ENCODE measurements around the gene ARHGAP44.

DNA sequence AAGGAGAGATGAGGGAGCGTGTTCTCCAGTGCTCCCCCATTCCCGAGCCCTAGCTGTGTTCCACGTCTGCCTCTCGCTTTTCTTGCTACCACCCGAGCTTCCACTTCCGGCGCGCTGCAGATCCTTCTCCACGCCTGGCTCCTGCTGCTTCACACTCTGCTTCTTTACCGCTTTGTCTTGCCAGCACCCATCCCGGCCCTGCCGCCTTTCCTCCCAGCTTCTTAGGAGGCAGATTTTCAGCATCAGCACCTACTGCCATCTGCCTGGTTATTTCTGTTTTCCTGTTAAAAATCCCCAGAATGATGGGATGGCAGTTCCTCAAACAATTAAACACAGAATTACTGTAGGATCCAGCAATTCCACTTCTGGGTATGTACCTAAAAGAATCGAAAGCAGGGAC, 163.9 kb downstream of the ARHGAP44 start:
- no peak for TF ChIP-seq POLR2A (IDR thresholded peaks at IDR 0.05)
- TF ChIP-seq, protein P1, sequence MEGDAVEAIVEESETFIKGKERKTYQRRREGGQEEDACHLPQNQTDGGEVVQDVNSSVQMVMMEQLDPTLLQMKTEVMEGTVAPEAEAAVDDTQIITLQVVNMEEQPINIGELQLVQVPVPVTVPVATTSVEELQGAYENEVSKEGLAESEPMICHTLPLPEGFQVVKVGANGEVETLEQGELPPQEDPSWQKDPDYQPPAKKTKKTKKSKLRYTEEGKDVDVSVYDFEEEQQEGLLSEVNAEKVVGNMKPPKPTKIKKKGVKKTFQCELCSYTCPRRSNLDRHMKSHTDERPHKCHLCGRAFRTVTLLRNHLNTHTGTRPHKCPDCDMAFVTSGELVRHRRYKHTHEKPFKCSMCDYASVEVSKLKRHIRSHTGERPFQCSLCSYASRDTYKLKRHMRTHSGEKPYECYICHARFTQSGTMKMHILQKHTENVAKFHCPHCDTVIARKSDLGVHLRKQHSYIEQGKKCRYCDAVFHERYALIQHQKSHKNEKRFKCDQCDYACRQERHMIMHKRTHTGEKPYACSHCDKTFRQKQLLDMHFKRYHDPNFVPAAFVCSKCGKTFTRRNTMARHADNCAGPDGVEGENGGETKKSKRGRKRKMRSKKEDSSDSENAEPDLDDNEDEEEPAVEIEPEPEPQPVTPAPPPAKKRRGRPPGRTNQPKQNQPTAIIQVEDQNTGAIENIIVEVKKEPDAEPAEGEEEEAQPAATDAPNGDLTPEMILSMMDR (IDR thresholded peaks at IDR 0.05 in 4 of 5, conservative IDR thresholded peaks at IDR 0.05 in 1 of 5) = no peak

All from gastrocnemius medialis (tissue), 4 donors.